K562 (cell line): ENCODE data around the gene BEST3. TPM values are rescaled to one million over a fixed set of nuclear protein-coding genes. Genes with fewer than 3 reads are reported as not detected.

Source experiments
- IRF1 ChIP-seq: sonication (generic); formaldehyde crosslinking; IDR thresholded peaks from 2 replicates; pipeline ENCODE4 v1.8.0; 2022; ENCODE audit warnings: missing genetic modification reagents, mild to moderate bottlenecking, borderline replicate concordance
- NFRKB ChIP-seq: fragments of 450-650 bp; IDR thresholded peaks from 2 replicates; pipeline ENCODE4 v1.6.1; 2016; ENCODE audit warnings: low read depth
- PCBP1 ChIP-seq: fragments of 200-400 bp; formaldehyde crosslinking; IDR thresholded peaks from 2 replicates; pipeline ENCODE4 v1.6.1; 2018; ENCODE audit warnings: mild to moderate bottlenecking, low read depth, low read length; ENCODE audit not compliant: poor library complexity, severe bottlenecking
- PCBP2 ChIP-seq: fragments of 200-400 bp; formaldehyde crosslinking; IDR thresholded peaks from 2 replicates; pipeline ENCODE4 v1.6.1; 2018; ENCODE audit warnings: low read length, low read depth, mild to moderate bottlenecking, moderate library complexity; ENCODE audit not compliant: poor library complexity, severe bottlenecking
- PRPF4 ChIP-seq: fragments of 200-400 bp; formaldehyde crosslinking; IDR thresholded peaks from one replicate; pipeline ENCODE4 v1.6.1; 2017; ENCODE audit warnings: low read length, low read depth, mild to moderate bottlenecking; ENCODE audit not compliant: insufficient read depth, poor library complexity, severe bottlenecking
- RBM25 ChIP-seq: fragments of 200-400 bp; formaldehyde crosslinking; IDR thresholded peaks from 2 replicates; pipeline ENCODE4 v1.6.1; 2018; ENCODE audit warnings: low read length, low read depth, moderate library complexity; ENCODE audit not compliant: severe bottlenecking
- SLC30A9 ChIP-seq: fragments of 250-450 bp; sonication (Bioruptor Pico); IDR thresholded peaks from 2 replicates; pipeline ENCODE4 v1.8.0; 2022; ENCODE audit warnings: mild to moderate bottlenecking, moderate library complexity
- SNIP1 ChIP-seq: fragments of 450-650 bp; IDR thresholded peaks from 2 replicates; pipeline ENCODE4 v1.7.1; 2017; ENCODE audit warnings: low read depth, mild to moderate bottlenecking
- SRF ChIP-seq, 2 experiments: fragments of 250-450, 450-650 bp in 1 of 2; sonication (Bioruptor Pico) in 1 of 2; sonication (generic) in 1 of 2; formaldehyde crosslinking; IDR thresholded peaks; 2 replicates each; pipeline versions ENCODE4 v1.5.0 to v1.5.1; 2020 to 2022; ENCODE audit warnings: mild to moderate bottlenecking in 1 of 2, missing genetic modification reagents in 1 of 2
- ZNF121 ChIP-seq: sonication (generic); formaldehyde crosslinking; conservative IDR thresholded peaks from 2 replicates; pipeline ENCODE4 v1.8.0; 2022; ENCODE audit warnings: missing genetic modification reagents
- ZNF263 ChIP-seq: sonication (generic); formaldehyde crosslinking; IDR thresholded peaks from 2 replicates; pipeline ENCODE4 v1.8.0; 2022; ENCODE audit warnings: mild to moderate bottlenecking, missing genetic modification reagents, borderline replicate concordance
- polyA plus RNA-seq, 8 experiments: library from polyadenylated mRNA; depleted of rRNA in 4 of 8; stranded (reverse) in 5 of 8; unstranded in 3 of 8; fragments of >200 nt; fragmentation: Nextera tagmentation in 2 of 8; fragmentation: Illumina TruSeq in 1 of 8; extraction: Ambion mirVana in 2 of 8; extraction: Trizol in 1 of 8; gene quantifications; 2 replicates each; pipeline versions ENCODE4 v1.2.1 to v1.2.3, GENCODE V29; 2011 to 2014; ENCODE audit warnings: inconsistent platforms in 1 of 8, missing spikeins in 1 of 8
- total RNA-seq, 7 experiments: library from RNA; depleted of rRNA in 6 of 7; stranded (reverse); fragments of >200 nt in 6 of 7; fragmentation: Illumina TruSeq in 2 of 7; extraction: Trizol in 2 of 7; gene quantifications; 2 replicates each; pipeline versions ENCODE4 v1.2.1 to v1.2.3, GENCODE V29; 2011 to 2021; ENCODE audit warnings: low replicate concordance in 1 of 7
- TF ChIP-seq, protein P1 (sequence below), 2 experiments: fragments of 450-650 bp; IDR thresholded peaks; 2 replicates each; pipeline ENCODE4 v1.6.1; 2016; ENCODE audit warnings: mild to moderate bottlenecking in 2 of 2, borderline replicate concordance in 1 of 2, low read depth in 1 of 2, moderate library complexity in 1 of 2
- TF ChIP-seq, protein P2 (sequence below): fragments of 450-650 bp; formaldehyde crosslinking; IDR thresholded peaks from 2 replicates; pipeline ENCODE4 v1.4.0; 2020; ENCODE audit warnings: mild to moderate bottlenecking, moderate library complexity
- TF ChIP-seq, protein P3 (sequence below): fragments of 450-650 bp; IDR thresholded peaks from 2 replicates; pipeline ENCODE4 v1.7.1; 2018; ENCODE audit warnings: mild to moderate bottlenecking, low read depth; ENCODE audit not compliant: partially characterized antibody

BEST3 gene
- total and polyA plus RNA-seq, 9 of the 15 experiments (the other 6 are each of a cell fraction or from before 2014, with no cell fraction given): 0.15 TPM; not detected in 8

GRCh38 chr12:69623970-69624369, 75.1 kb downstream of the BEST3 start (continued):
- TF ChIP-seq, protein P1, sequence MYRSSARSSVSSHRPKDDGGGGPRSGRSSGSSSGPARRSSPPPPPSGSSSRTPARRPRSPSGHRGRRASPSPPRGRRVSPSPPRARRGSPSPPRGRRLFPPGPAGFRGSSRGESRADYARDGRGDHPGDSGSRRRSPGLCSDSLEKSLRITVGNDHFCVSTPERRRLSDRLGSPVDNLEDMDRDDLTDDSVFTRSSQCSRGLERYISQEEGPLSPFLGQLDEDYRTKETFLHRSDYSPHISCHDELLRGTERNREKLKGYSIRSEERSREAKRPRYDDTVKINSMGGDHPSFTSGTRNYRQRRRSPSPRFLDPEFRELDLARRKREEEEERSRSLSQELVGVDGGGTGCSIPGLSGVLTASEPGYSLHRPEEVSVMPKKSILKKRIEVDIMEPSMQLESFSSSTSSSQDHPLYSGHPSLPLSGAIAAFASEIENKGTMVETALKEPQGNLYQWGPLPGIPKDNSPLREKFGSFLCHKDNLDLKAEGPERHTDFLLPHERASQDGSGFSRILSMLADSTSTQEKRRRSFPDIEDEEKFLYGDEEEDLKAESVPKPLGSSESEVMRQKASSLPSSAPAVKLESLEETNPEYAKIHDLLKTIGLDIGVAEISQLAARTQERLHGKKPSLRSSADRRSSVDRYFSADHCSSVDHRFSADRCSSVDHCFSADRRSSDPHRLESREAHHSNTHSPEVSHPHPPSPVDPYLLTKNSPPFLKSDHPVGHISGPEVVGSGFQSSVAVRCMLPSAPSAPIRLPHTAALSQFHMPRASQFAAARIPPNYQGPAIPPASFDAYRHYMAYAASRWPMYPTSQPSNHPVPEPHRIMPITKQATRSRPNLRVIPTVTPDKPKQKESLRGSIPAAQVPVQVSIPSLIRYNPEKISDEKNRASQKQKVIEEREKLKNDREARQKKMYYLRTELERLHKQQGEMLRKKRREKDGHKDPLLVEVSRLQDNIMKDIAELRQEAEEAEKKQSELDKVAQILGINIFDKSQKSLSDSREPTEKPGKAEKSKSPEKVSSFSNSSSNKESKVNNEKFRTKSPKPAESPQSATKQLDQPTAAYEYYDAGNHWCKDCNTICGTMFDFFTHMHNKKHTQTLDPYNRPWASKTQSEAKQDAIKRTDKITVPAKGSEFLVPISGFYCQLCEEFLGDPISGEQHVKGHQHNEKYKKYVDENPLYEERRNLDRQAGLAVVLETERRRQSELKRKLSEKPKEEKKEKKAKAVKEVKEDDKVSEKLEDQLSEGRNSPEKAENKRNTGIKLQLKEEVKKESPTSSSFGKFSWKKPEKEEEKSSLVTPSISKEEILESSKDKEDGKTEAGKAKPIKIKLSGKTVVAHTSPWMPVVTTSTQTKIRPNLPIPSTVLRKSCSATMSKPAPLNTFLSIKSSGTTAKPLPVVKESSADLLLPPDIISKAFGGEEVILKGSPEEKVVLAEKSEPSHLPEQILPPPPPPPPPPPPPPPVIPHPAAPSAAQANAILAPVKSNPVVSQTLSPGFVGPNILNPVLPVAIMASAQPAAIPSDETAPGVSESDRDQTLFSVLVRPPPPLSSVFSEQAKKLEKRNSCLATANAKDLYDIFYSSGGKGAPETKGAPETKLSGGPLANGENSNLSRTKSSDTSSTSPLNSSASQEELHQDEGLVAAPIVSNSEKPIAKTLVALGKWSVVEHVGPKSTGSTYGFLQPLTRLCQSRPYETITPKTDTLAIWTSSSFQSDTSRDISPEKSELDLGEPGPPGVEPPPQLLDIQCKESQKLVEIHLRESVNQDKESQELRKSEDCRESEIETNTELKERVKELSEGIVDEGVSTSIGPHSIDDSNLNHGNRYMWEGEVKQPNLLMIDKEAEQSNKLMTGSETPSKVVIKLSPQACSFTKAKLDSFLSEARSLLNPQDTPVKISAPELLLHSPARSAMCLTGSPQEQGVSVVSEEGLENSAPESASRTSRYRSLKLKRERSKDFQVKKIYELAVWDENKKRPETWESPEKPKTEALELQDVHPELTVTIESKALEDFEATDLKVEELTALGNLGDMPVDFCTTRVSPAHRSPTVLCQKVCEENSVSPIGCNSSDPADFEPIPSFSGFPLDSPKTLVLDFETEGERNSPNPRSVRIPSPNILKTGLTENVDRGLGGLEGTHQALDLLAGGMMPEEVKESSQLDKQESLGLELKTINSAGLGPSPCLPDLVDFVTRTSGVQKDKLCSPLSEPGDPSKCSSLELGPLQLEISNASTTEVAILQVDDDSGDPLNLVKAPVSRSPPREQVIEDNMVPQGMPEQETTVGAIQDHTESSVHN (IDR thresholded peaks at IDR 0.05; ENCODE audit: borderline replicate concordance in 1 of 2, low read depth in 1 of 2): peak in 1 of 2 experiments; percentile 84; a peak in 2 of 4 replicates
- no peak for TF ChIP-seq PCBP1
- TF ChIP-seq PRPF4: no peak
- no peak for TF ChIP-seq RBM25
- TF ChIP-seq SRF (CRISPR knock-in tag; IDR thresholded peaks at IDR 0.05): no peak
- no peak for TF ChIP-seq ZNF121 (CRISPR knock-in tag)
- no peak for TF ChIP-seq NFRKB
- TF ChIP-seq, protein P2, sequence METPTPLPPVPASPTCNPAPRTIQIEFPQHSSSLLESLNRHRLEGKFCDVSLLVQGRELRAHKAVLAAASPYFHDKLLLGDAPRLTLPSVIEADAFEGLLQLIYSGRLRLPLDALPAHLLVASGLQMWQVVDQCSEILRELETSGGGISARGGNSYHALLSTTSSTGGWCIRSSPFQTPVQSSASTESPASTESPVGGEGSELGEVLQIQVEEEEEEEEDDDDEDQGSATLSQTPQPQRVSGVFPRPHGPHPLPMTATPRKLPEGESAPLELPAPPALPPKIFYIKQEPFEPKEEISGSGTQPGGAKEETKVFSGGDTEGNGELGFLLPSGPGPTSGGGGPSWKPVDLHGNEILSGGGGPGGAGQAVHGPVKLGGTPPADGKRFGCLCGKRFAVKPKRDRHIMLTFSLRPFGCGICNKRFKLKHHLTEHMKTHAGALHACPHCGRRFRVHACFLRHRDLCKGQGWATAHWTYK (CRISPR knock-in tag): peak; percentile 65; the same call in 1 of the 2 replicates
- no peak for TF ChIP-seq SNIP1
- TF ChIP-seq ZNF263: peak; percentile 39; the same call in 1 of the 2 replicates
- TF ChIP-seq, protein P3, sequence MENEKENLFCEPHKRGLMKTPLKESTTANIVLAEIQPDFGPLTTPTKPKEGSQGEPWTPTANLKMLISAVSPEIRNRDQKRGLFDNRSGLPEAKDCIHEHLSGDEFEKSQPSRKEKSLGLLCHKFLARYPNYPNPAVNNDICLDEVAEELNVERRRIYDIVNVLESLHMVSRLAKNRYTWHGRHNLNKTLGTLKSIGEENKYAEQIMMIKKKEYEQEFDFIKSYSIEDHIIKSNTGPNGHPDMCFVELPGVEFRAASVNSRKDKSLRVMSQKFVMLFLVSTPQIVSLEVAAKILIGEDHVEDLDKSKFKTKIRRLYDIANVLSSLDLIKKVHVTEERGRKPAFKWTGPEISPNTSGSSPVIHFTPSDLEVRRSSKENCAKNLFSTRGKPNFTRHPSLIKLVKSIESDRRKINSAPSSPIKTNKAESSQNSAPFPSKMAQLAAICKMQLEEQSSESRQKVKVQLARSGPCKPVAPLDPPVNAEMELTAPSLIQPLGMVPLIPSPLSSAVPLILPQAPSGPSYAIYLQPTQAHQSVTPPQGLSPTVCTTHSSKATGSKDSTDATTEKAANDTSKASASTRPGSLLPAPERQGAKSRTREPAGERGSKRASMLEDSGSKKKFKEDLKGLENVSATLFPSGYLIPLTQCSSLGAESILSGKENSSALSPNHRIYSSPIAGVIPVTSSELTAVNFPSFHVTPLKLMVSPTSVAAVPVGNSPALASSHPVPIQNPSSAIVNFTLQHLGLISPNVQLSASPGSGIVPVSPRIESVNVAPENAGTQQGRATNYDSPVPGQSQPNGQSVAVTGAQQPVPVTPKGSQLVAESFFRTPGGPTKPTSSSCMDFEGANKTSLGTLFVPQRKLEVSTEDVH: no peak
- TF ChIP-seq PCBP2: no peak
- TF ChIP-seq SLC30A9 (CRISPR knock-in tag): no peak
- no peak for TF ChIP-seq IRF1 (CRISPR knock-in tag)
